H1 (cell line): Measurements from ENCODE around the gene FAM221B. TPM values are rescaled to one million over a fixed set of nuclear protein-coding genes. Genes with fewer than 3 reads are reported as not detected.

Source experiments
- CTCF ChIA-PET: fragments of 300-600 bp; sonication (Branson Sonifier 250); formaldehyde crosslinking; loops from one replicate; lab custom pipeline; 2021; ENCODE audit not compliant: partially characterized antibody; lab: Charles Lee
- POLR2A ChIA-PET: fragments of 300-600 bp; sonication (Branson Sonifier 250); formaldehyde crosslinking; loops from one replicate; lab custom pipeline; 2021; ENCODE audit warnings: inconsistent platforms; ENCODE audit not compliant: partially characterized antibody; lab: Charles Lee
- DNase-seq, 2 experiments: peaks; one replicate each; pipeline versions ENCODE4 v3.0.0 to v3.0.0-alpha.2; 2010 to 2022; ENCODE audit warnings: low spot score in 2 of 2, low read depth in 1 of 2, mixed read lengths in 1 of 2
- FAIRE-seq: peaks from 2 replicates; lab custom pipeline; 2011; peaks lifted over from hg19 to GRCh38; lab: Jason Lieb, UNC
- H2AFZ ChIP-seq: 2 replicates; pipeline ENCODE4 v1.8.1; 2012; ENCODE audit warnings: low read length, inconsistent platforms
- H2AK5ac ChIP-seq: 2 replicates; pipeline ENCODE4 v1.6.1; 2013; ENCODE audit warnings: low read depth, low read length
- H2BK120ac ChIP-seq: replicated peaks from 2 replicates; pipeline ENCODE3; 2013; ENCODE audit warnings: low read depth, low read length, inconsistent platforms
- H2BK12ac ChIP-seq: 2 replicates; pipeline ENCODE4 v1.6.1; 2013; ENCODE audit warnings: low read depth, low read length
- H2BK15ac ChIP-seq: 2 replicates; pipeline ENCODE4 v1.6.1; 2013; ENCODE audit warnings: low read length
- H2BK20ac ChIP-seq: 2 replicates; pipeline ENCODE4 v1.6.1; 2013; ENCODE audit warnings: low read length
- H2BK5ac ChIP-seq: 2 replicates; pipeline ENCODE4 v1.6.1; 2013; ENCODE audit warnings: low read depth, low read length
- H3K14ac ChIP-seq: 2 replicates; pipeline ENCODE4 v1.6.1; 2013; ENCODE audit warnings: inconsistent platforms; ENCODE audit not compliant: insufficient read length
- H3K18ac ChIP-seq: 2 replicates; pipeline ENCODE4 v1.6.1; 2013; ENCODE audit warnings: low read length; ENCODE audit errors: extremely low read depth
- H3K23ac ChIP-seq: 2 replicates; pipeline ENCODE4 v1.6.1; 2013; ENCODE audit warnings: inconsistent platforms; ENCODE audit not compliant: insufficient read length
- H3K23me2 ChIP-seq: 2 replicates; pipeline ENCODE4 v1.6.1; 2013; ENCODE audit warnings: low read depth, low read length
- H3K27ac ChIP-seq: 2 replicates; pipeline ENCODE4 v1.6.1; 2011; ENCODE audit warnings: low read depth, low read length, inconsistent platforms
- H3K27me3 ChIP-seq, 4 experiments: replicated peaks in 1 of 4; 1 replicate in 1 of 4; 2 replicates in 3 of 4; pipeline versions ENCODE4 v1.6.1 to v1.8.1; 2011 to 2013; ENCODE audit warnings: low read length in 3 of 4, mild to moderate bottlenecking in 3 of 4, inconsistent platforms in 2 of 4, mixed read lengths in 2 of 4, moderate library complexity in 1 of 4; ENCODE audit not compliant: control insufficient read depth in 3 of 4, insufficient read depth in 3 of 4; ENCODE audit errors: extremely low read depth in 1 of 4
- H3K36me3 ChIP-seq, 4 experiments: 2 replicates each; pipeline versions ENCODE4 v1.6.1 to v1.8.1; 2011 to 2013; ENCODE audit warnings: mild to moderate bottlenecking in 4 of 4, low read length in 3 of 4, moderate library complexity in 2 of 4, control low read depth in 1 of 4, inconsistent platforms in 1 of 4; ENCODE audit not compliant: insufficient read depth in 4 of 4, control insufficient read depth in 2 of 4
- H3K4ac ChIP-seq: replicated peaks from 2 replicates; pipeline ENCODE3; 2013; ENCODE audit warnings: low read length, low read depth, mixed read lengths, inconsistent platforms; ENCODE audit not compliant: insufficient read length
- H3K4me1 ChIP-seq, 4 experiments: replicated peaks in 1 of 4; 1 replicate in 1 of 4; 2 replicates in 3 of 4; pipeline versions ENCODE4 v1.6.1 to v1.8.1; 2011 to 2013; ENCODE audit warnings: low read length in 3 of 4, inconsistent platforms in 2 of 4, mixed read lengths in 1 of 4; ENCODE audit not compliant: insufficient read depth in 4 of 4, control insufficient read depth in 3 of 4
- H3K4me2 ChIP-seq, 2 experiments: 2 replicates each; pipeline versions ENCODE4 v1.6.1 to v1.8.1; 2011 to 2013; ENCODE audit warnings: low read depth in 2 of 2, low read length in 2 of 2, control low read depth in 1 of 2, inconsistent platforms in 1 of 2, mild to moderate bottlenecking in 1 of 2; ENCODE audit not compliant: insufficient read depth in 1 of 2
- H3K4me3 ChIP-seq, 4 experiments: fragments of 200-600, 300-600 bp in 1 of 4; sonication (generic), shearing (Covaris generic), sonication (Bioruptor Twin) in 1 of 4; 2 replicates each; pipeline versions ENCODE4 v1.5.1 to v1.8.1; 2011 to 2016; ENCODE audit warnings: low read length in 4 of 4, low read depth in 3 of 4, control low read depth in 2 of 4, inconsistent platforms in 2 of 4, mild to moderate bottlenecking in 2 of 4, mixed read lengths in 1 of 4, moderate library complexity in 1 of 4; ENCODE audit not compliant: insufficient read depth in 2 of 4; ENCODE audit errors: extremely low read depth in 1 of 4
- H3K56ac ChIP-seq: replicated peaks from 2 replicates; pipeline ENCODE3; 2013; ENCODE audit warnings: low read depth, mild to moderate bottlenecking, mixed read lengths, low read length, inconsistent platforms; ENCODE audit not compliant: insufficient read length
- H3K79me1 ChIP-seq: 2 replicates; pipeline ENCODE4 v1.6.1; 2013; ENCODE audit warnings: low read depth, low read length, control low read depth
- H3K79me2 ChIP-seq, 2 experiments: 2 replicates each; pipeline versions ENCODE4 v1.6.1 to v1.8.1; 2012 to 2013; ENCODE audit warnings: low read length in 2 of 2, mild to moderate bottlenecking in 2 of 2, inconsistent platforms in 1 of 2; ENCODE audit not compliant: insufficient read depth in 2 of 2, control insufficient read depth in 1 of 2
- H3K9ac ChIP-seq, 4 experiments: replicated peaks in 1 of 4; 1 replicate in 1 of 4; 2 replicates in 3 of 4; pipeline versions ENCODE4 v1.6.1 to v1.8.1; 2011 to 2013; ENCODE audit warnings: low read depth in 3 of 4, low read length in 3 of 4, control low read depth in 2 of 4, mild to moderate bottlenecking in 2 of 4, moderate library complexity in 2 of 4, inconsistent platforms in 1 of 4; ENCODE audit errors: extremely low read depth in 1 of 4
- H3K9me3 ChIP-seq, 2 experiments: 2 replicates each; pipeline versions ENCODE4 v1.6.1 to v1.8.1; 2012 to 2013; ENCODE audit warnings: mild to moderate bottlenecking in 2 of 2, moderate library complexity in 2 of 2, control low read depth in 1 of 2, inconsistent platforms in 1 of 2, low read depth in 1 of 2, low read length in 1 of 2, mixed read lengths in 1 of 2; ENCODE audit not compliant: insufficient read depth in 2 of 2
- H4K20me1 ChIP-seq, 2 experiments: replicated peaks in 1 of 2; 2 replicates each; pipeline versions ENCODE3 to v1.8.1; 2011 to 2013; ENCODE audit warnings: inconsistent platforms in 2 of 2, low read length in 2 of 2, mild to moderate bottlenecking in 1 of 2; ENCODE audit not compliant: insufficient read depth in 2 of 2, control insufficient read depth in 1 of 2
- H4K5ac ChIP-seq: 2 replicates; pipeline ENCODE4 v1.6.1; 2013; ENCODE audit warnings: low read length, low read depth, mixed read lengths, inconsistent platforms; ENCODE audit not compliant: insufficient read length
- H4K8ac ChIP-seq: 2 replicates; pipeline ENCODE4 v1.8.0; 2013; ENCODE audit warnings: mild to moderate bottlenecking, moderate library complexity, low read length, inconsistent platforms; ENCODE audit not compliant: insufficient read depth; ENCODE audit errors: extremely low read depth
- H4K91ac ChIP-seq: replicated peaks from 2 replicates; pipeline ENCODE3; 2013; ENCODE audit warnings: low read length, mixed read lengths, inconsistent platforms; ENCODE audit not compliant: insufficient read length
- EGR1 ChIP-seq: IDR thresholded peaks from 2 replicates; pipeline ENCODE4 v1.6.1; 2011; ENCODE audit warnings: low read depth, low read length, borderline replicate concordance
- EZH2 ChIP-seq: fragments of 200-600 bp; sonication (generic); IDR thresholded peaks from 2 replicates; pipeline ENCODE4 v1.7.1; 2012; ENCODE audit warnings: low read depth, mild to moderate bottlenecking, moderate library complexity, low read length, inconsistent platforms; ENCODE audit not compliant: severe bottlenecking
- GABPA ChIP-seq: IDR thresholded peaks from 2 replicates; pipeline ENCODE4 v1.6.1; 2011; ENCODE audit warnings: mild to moderate bottlenecking, low read length, moderate library complexity, borderline replicate concordance; ENCODE audit not compliant: insufficient read depth
- JUN ChIP-seq: IDR thresholded peaks from 2 replicates; pipeline ENCODE4 v1.6.1; 2011; ENCODE audit warnings: low read depth, mild to moderate bottlenecking, improper control_type of control experiment, low read length
- JUND ChIP-seq: IDR thresholded peaks from 2 replicates; pipeline ENCODE4 v1.6.1; 2011; ENCODE audit warnings: mild to moderate bottlenecking, improper control_type of control experiment, low read length
- KDM1A ChIP-seq: fragments of 200-600, 300-600 bp; sonication (generic); IDR thresholded peaks from 2 replicates; pipeline ENCODE4 v1.7.1; 2016; ENCODE audit warnings: mild to moderate bottlenecking, low read length, borderline replicate concordance
- SIRT6 ChIP-seq: IDR thresholded peaks from one replicate; pipeline ENCODE4 v1.7.1; 2012; ENCODE audit warnings: low read length, inconsistent platforms
- SP2 ChIP-seq: IDR thresholded peaks from 2 replicates; pipeline ENCODE4 v1.6.1; 2012; ENCODE audit warnings: mild to moderate bottlenecking, low read length, inconsistent platforms
- TAF7 ChIP-seq: optimal IDR thresholded peaks from 2 replicates; pipeline ENCODE3; 2011; ENCODE audit warnings: low read depth, mild to moderate bottlenecking, inconsistent platforms, low read length, moderate library complexity, borderline replicate concordance
- ZNF274 ChIP-seq: IDR thresholded peaks from 2 replicates; pipeline ENCODE4 v1.7.0; 2012; ENCODE audit warnings: low read length, borderline replicate concordance; ENCODE audit errors: extremely low read depth
- WGBS, 2 experiments: shearing (Covaris generic) in 1 of 2; methylation state at CpG; one replicate each; pipeline versions ENCODE4 v1.1.6 to v1.1.7; 2013 to 2015; ENCODE audit warnings: low lambda C conversion rate in 2 of 2, mixed read lengths in 2 of 2, inconsistent platforms in 1 of 2, low coverage in 1 of 2, missing lambda C conversion rate in 1 of 2; ENCODE audit not compliant: insufficient replicate concordance in 2 of 2, insufficient coverage in 1 of 2, insufficient read length in 1 of 2; ENCODE audit errors: extremely low coverage in 1 of 2, missing lambda C conversion rate in 1 of 2; 5-methylcytosine and 5-hydroxymethylcytosine counted together
- polyA plus RNA-seq, 7 experiments: library from polyadenylated mRNA; depleted of rRNA in 3 of 7; stranded (reverse) in 5 of 7; unstranded in 2 of 7; fragments of >200 nt in 5 of 7; fragments of 200-250 nt in 2 of 7; gene quantifications; 1 replicate in 5 of 7; 2 replicates in 1 of 7; 4 replicates in 1 of 7; pipeline versions ENCODE4 v1.2.1 to v1.2.3, GENCODE V29; 2011 to 2013; ENCODE audit warnings: missing spikeins in 2 of 7, mixed read lengths in 2 of 7
- total RNA-seq: library from RNA; stranded (reverse); fragmentation: NEBNext Ultra II Directional; extraction: Animal tissue kit (Norgen Biotek cat#: 25700); gene quantifications from 2 replicates; pipeline ENCODE4 v1.2.1, GENCODE V29; 2021
- TF ChIP-seq, protein P1 (sequence below): IDR thresholded peaks from 2 replicates; pipeline ENCODE4 v1.6.1; 2011; ENCODE audit warnings: low read depth, mild to moderate bottlenecking, low read length; ENCODE audit not compliant: insufficient read depth

FAM221B gene
- total and polyA plus RNA-seq, 2 of the 8 experiments (the other 6 are each of a cell fraction or from before 2014, with no cell fraction given): not detected

DNA sequence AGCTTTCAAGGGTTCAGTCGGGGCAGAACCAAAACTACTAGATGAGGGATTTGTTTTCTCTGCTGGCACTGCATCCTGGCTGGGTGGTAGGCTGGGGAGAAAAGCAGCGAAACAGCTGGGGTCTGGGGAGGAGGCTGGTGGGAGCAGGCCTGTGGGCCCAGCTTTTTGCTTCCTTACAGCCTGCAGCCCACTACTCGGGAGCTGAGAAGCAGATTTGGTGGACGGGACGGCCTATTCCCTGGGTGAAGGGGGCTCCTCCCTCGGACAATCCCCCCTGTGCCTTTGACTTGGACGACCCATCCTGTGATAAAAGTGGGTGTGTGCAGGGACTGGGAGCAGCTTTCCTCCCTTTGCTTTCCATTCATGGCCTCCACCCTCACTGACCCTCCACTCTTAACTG is 28.0 kb downstream of the FAM221B start:
- Histone ChIP-seq H3K56ac (no peak overlapping the region), H3K4me1 (no peaks in the 10 kb centered on the region), H3K27me3 (no peaks in the 10 kb centered on the region), H2BK15ac (no peak overlapping the region), H4K20me1 (peaks cover 0 to 2% of the 10 kb centered on the region in 2 experiments), H3K79me1 (no peaks in the 10 kb centered on the region), H2BK12ac (no peak overlapping the region), H3K9me3 (no peaks in the 10 kb centered on the region), H3K23me2 (no peaks in the 10 kb centered on the region; the same call in 1 of the 2 replicates), H2BK120ac (no peak overlapping the region), H2AK5ac (no peak overlapping the region), H3K27ac (no peak overlapping the region), H3K36me3 (peaks cover 0 to 4% (median 0%) of the 10 kb centered on the region in 4 experiments; a peak in 3 of 8 replicates), H2AFZ (no peak overlapping the region), H3K79me2 (no peaks in the 10 kb centered on the region), H4K8ac (no peak overlapping the region), H2BK20ac (no peak overlapping the region), H4K5ac (no peak overlapping the region), H4K91ac (no peak overlapping the region), H3K14ac (no peak overlapping the region), H3K18ac (no peak overlapping the region), H3K4me3 (no peak overlapping the region), H3K4ac (no peak overlapping the region), H3K23ac (no peak overlapping the region), H3K4me2 (no peak overlapping the region), H3K9ac (no peak overlapping the region), H2BK5ac (no peak overlapping the region)
- 89% methylated on average over 7 of the region's 7 CpGs; no CpG with 5 or more reads in 1 of the 2 experiments for WGBS, 2 experiments
- CTCF ChIA-PET: interaction anchor here (1.3 to 4.8 kb wide), 4 partner anchors 11 to 35 kb away, joined by 5 to 18 read pairs (median 9); partner anchors contain the start of genes HINT2 and SPAG8
- FAIRE-seq (no peak), DNase-seq (no peak)
- POLR2A ChIA-PET: no interaction called here
- TF ChIP-seq JUND (no peak), SIRT6 (no peak), TAF7 (no peak), EGR1 (no peak), EZH2 (no peak), ZNF274 (no peak), GABPA (no peak), JUN (no peak), SP2 (no peak), KDM1A (no peak)
- TF ChIP-seq, protein P1, sequence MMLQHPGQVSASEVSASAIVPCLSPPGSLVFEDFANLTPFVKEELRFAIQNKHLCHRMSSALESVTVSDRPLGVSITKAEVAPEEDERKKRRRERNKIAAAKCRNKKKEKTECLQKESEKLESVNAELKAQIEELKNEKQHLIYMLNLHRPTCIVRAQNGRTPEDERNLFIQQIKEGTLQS: no peak
